OCI-LY1 (cell line): Measurements from ENCODE around the gene AK5.

Experiments
- EZH2 ChIP-seq: fragments of 200-600 bp; sonication (generic), shearing (Covaris generic); IDR thresholded peaks from 2 replicates; pipeline ENCODE4 v1.8.0; 2017; ENCODE audit warnings: borderline replicate concordance, mixed run types, mild to moderate bottlenecking, antibody characterized with exemption, low read length, moderate library complexity, mixed read lengths
- TF ChIP-seq, protein P1 (sequence below): fragments of 200-600 bp; sonication (generic), shearing (Covaris generic); IDR thresholded peaks from 2 replicates; pipeline ENCODE4 v1.5.1; 2017; ENCODE audit warnings: mild to moderate bottlenecking, antibody characterized with exemption, low read length, moderate library complexity, mixed read lengths

DNA sequence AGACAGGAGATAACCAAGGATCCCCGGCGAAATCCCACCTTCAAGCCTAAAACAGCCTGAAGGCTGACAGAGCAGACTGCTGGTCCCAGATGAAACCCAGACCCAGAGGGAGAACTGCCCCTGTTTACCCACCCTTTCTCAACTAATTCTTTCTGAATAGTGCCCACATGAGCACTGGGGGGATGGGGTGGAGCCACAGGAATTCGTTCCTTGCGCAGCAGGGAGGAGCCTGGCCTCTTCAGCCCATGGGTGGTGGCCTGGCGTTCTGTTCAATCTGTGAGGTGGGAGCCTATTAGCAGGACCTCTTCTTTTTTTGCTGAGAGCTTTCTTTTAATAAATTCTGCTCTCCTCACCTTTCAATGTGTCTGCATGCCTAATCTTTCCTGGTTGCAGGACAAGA, 6.6 kb upstream of the AK5 start:
- TF ChIP-seq, protein P1, sequence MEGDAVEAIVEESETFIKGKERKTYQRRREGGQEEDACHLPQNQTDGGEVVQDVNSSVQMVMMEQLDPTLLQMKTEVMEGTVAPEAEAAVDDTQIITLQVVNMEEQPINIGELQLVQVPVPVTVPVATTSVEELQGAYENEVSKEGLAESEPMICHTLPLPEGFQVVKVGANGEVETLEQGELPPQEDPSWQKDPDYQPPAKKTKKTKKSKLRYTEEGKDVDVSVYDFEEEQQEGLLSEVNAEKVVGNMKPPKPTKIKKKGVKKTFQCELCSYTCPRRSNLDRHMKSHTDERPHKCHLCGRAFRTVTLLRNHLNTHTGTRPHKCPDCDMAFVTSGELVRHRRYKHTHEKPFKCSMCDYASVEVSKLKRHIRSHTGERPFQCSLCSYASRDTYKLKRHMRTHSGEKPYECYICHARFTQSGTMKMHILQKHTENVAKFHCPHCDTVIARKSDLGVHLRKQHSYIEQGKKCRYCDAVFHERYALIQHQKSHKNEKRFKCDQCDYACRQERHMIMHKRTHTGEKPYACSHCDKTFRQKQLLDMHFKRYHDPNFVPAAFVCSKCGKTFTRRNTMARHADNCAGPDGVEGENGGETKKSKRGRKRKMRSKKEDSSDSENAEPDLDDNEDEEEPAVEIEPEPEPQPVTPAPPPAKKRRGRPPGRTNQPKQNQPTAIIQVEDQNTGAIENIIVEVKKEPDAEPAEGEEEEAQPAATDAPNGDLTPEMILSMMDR: no peak
- no peak for TF ChIP-seq EZH2
